Right atrium auricular region (tissue), 2 donors: ENCODE measurements around the gene UBE2Q2. TPM values are rescaled to one million over a fixed set of nuclear protein-coding genes. Genes with fewer than 3 reads are reported as not detected.
"Not testable (repeated sequence)": the region's sequence is repeated elsewhere in the genome, so short reads cannot be mapped to it uniquely, and the experiment has no call there.

Experiments used
- DNase-seq: peaks from one replicate; pipeline ENCODE4 v3.0.0-alpha.2; 2019; ENCODE audit warnings: low spot score
- H3K27ac ChIP-seq, 2 donors: fragments of 200-600 bp; sonication (generic); 1 replicate in 1 of 2; 2 replicates in 1 of 2; pipeline ENCODE4 v1.5.1; 2016 to 2019
- H3K27me3 ChIP-seq, 2 donors: fragments of 200-600 bp; sonication (generic); one replicate each; pipeline versions ENCODE4 v1.5.1 to v1.6.0; 2017 to 2019
- H3K36me3 ChIP-seq: fragments of 200-600 bp; sonication (generic); one replicate; pipeline ENCODE4 v1.5.1; 2016
- H3K4me1 ChIP-seq, 2 donors: fragments of 200-600 bp; sonication (generic); one replicate each; pipeline versions ENCODE4 v1.5.1 to v1.6.0; 2017 to 2019
- H3K4me3 ChIP-seq, 2 donors: fragments of 200-600 bp; sonication (generic); 1 replicate in 1 of 2; 2 replicates in 1 of 2; pipeline ENCODE4 v1.5.1; 2017 to 2019; ENCODE audit warnings: mild to moderate bottlenecking in 1 of 2, moderate library complexity in 1 of 2
- H3K9me3 ChIP-seq, 2 donors: fragments of 200-600 bp; sonication (generic); one replicate each; pipeline ENCODE4 v1.5.1; 2019
- CTCF ChIP-seq, 2 donors: fragments of 200-600 bp; sonication (generic); IDR thresholded peaks; one replicate each; pipeline ENCODE4 v1.5.1; 2019; ENCODE audit warnings: antibody characterized with exemption in 2 of 2
- total RNA-seq, 2 donors: library from RNA; depleted of rRNA; stranded (reverse); fragments of >200 nt; gene quantifications; one replicate each; pipeline ENCODE4 v1.1.0, GENCODE V29; 2016

Gene UBE2Q2
- total RNA-seq, result 10 to 100 TPM; 19.3 to 30.4 TPM

GRCh38 chr15:75842722-75843677 is at the start of gene UBE2Q2:
TSS of gene UBE2Q2 (plus strand) at chr15:75843447. CDS start at chr15:75843667, 220 bp downstream.
- DNase-seq, result peak; percentile 67
- peak within 1 kb of the TSS; percentile 87 to 96 for H3K4me3 ChIP-seq
- H3K27me3 ChIP-seq, result no peaks in the 10 kb centered on the region
- H3K27ac ChIP-seq, result peak within 1 kb of the TSS; percentile 89 to 95
- H3K36me3 ChIP-seq, result no peaks in the 10 kb centered on the region
- H3K9me3 ChIP-seq, result no peaks in the 10 kb centered on the region
- peak in 1 of 2 donors; percentile 25 for TF ChIP-seq CTCF (IDR thresholded peaks at IDR 0.05)
- peaks cover 0 to 54% of the 10 kb centered on the region in 2 donors for H3K4me1 ChIP-seq

GRCh38 chr15:75796321-75796720 is 46.9 kb upstream of the UBE2Q2 start:
- no peak for TF ChIP-seq CTCF (IDR thresholded peaks at IDR 0.05)
- no peaks in the 10 kb centered on the region for H3K27me3 ChIP-seq
- H3K4me3 ChIP-seq, result no peak overlapping the region
- no peaks in the 10 kb centered on the region for H3K4me1 ChIP-seq
- H3K36me3 ChIP-seq, result no peaks in the 10 kb centered on the region
- DNase-seq, result no peak
- no peak overlapping the region for H3K27ac ChIP-seq
- H3K9me3 ChIP-seq, result no peaks in the 10 kb centered on the region

GRCh38 chr15:75797146-75797545 is 46.1 kb upstream of the UBE2Q2 start:
- H3K9me3 ChIP-seq, H3K27ac ChIP-seq, H3K4me1 ChIP-seq, H3K36me3 ChIP-seq, H3K27me3 ChIP-seq, H3K4me3 ChIP-seq, DNase-seq: not testable (repeated sequence)

GRCh38 chr15:75799190-75799589 is 44.1 kb upstream of the UBE2Q2 start:
- no peak for DNase-seq
- Histone ChIP-seq H3K27ac (no peak overlapping the region), H3K27me3 (no peaks in the 10 kb centered on the region), H3K36me3 (no peaks in the 10 kb centered on the region), H3K4me1 (peaks cover 0 to 4% of the 10 kb centered on the region in 2 donors), H3K4me3 (no peak overlapping the region), H3K9me3 (no peaks in the 10 kb centered on the region)
- TF ChIP-seq CTCF (IDR thresholded peaks at IDR 0.05), result no peak

GRCh38 chr15:75800409-75800808 is 42.8 kb upstream of the UBE2Q2 start:
- H3K36me3 ChIP-seq, H3K4me1 ChIP-seq, H3K9me3 ChIP-seq, DNase-seq, H3K4me3 ChIP-seq, H3K27ac ChIP-seq, H3K27me3 ChIP-seq: not testable (repeated sequence)

- Histone ChIP-seq H3K4me3 (peak overlapping the region in 1 of 2 donors; percentile 27), H3K9me3 (no peaks in the 10 kb centered on the region), H3K4me1 (peaks cover 0 to 4% of the 10 kb centered on the region in 2 donors), H3K27me3 (no peaks in the 10 kb centered on the region), H3K27ac (no peak overlapping the region), H3K36me3 (no peaks in the 10 kb centered on the region)
- peak; percentile 86 to 96 for TF ChIP-seq CTCF (IDR thresholded peaks at IDR 0.05)
- DNase-seq, result peak; percentile 80
Observed at GRCh38 chr15:75801859-75802593, 41.2 kb upstream of the UBE2Q2 start.

- not testable (repeated sequence) for H3K9me3 ChIP-seq, H3K27ac ChIP-seq, H3K36me3 ChIP-seq, H3K4me1 ChIP-seq, H3K27me3 ChIP-seq, H3K4me3 ChIP-seq, DNase-seq
Observed at GRCh38 chr15:75807486-75807885, 35.8 kb upstream of the UBE2Q2 start.

GRCh38 chr15:75808009-75808408 is 35.2 kb upstream of the UBE2Q2 start:
- not testable (repeated sequence) for H3K27ac ChIP-seq, H3K27me3 ChIP-seq, H3K36me3 ChIP-seq, H3K9me3 ChIP-seq, H3K4me1 ChIP-seq, DNase-seq, H3K4me3 ChIP-seq
